GM18498 (cell line): ENCODE measurements around the gene TSBP1.
A peak's percentile ranks its signal among the peaks of the same experiment; 100 is the strongest.

Source experiments
- ATAC-seq: cut with Tn5 transposase; IDR thresholded peaks from one replicate; pipeline ENCODE4 v1.9.1; 2021; ENCODE audit warnings: mild to moderate bottlenecking, moderate library complexity; ENCODE audit not compliant: unreplicated experiment

TSBP1 gene, protein sequence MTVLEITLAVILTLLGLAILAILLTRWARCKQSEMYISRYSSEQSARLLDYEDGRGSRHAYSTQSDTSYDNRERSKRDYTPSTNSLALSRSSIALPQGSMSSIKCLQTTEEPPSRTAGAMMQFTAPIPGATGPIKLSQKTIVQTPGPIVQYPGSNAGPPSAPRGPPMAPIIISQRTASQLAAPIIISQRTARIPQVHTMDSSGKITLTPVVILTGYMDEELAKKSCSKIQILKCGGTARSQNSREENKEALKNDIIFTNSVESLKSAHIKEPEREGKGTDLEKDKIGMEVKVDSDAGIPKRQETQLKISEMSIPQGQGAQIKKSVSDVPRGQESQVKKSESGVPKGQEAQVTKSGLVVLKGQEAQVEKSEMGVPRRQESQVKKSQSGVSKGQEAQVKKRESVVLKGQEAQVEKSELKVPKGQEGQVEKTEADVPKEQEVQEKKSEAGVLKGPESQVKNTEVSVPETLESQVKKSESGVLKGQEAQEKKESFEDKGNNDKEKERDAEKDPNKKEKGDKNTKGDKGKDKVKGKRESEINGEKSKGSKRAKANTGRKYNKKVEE

DNA sequence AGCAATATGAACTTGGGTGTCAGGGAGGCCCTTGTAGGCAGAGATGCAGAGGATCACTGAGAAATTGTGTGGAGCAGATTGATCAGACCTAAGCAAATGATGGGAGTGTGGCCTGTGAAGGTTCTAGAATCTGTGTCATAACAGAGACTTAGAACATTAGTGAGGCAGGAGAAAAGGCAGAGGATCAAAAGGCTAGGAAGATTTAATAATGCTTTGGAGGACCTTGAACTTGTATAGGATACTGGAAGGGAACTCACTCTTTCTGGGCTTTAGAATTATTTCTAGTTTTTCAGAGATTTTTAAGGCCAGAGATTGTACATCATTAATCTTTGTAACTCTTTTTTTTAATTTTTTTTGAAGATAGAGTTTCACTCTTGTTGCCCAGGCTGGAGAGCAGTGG, at the start of gene TSBP1:
Gene TSBP1 (minus strand): TSS at position 101 of the 400 bp plus-strand sequence. CDS start 197 bp downstream, outside the sequence.
- ATAC-seq, result no peak

DNA sequence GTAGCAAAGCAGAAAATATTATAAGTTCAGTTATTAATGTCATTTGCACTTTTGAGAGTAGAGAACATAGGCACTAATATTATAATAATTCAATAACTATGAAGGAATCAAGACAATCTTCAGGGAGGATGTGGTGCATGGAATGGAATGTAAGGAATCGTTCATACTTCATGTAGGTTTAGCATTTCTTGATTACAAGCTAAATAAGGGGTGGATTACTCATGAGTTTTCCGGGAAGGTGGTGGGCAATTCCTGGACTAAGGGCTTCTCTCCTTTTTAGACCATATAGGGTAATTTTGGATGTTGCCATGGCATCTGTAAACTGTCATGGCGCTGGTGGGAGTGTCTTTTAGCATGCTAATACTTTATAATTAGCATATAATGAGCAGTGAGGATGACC, 44.3 kb upstream of the TSBP1 start:
- ATAC-seq, result no peak

DNA sequence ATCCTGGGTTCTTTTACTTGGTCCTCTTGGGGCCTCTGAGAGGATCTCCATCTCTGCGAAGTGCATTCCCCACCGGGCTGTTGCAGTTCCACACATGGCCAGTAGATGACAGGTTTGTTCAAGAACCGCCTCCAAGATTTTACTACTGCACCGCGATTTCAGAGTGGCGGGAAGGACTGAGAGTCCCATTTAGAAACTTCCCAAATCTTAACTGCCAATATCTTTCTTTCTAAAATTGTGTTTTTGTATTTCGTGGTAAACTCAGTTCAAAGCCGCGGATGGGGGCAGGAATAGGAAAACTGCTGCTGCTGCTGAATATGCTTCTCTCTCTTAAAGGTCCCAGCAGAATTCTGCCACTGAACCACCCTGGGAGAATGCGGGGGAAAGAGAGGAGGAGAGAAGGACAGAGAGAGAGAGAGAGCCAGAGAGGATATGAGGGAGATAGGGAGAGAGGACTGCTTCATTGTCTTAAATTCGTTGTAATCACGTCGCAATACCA, 43.9 kb upstream of the TSBP1 start:
- ATAC-seq, result no peak

DNA sequence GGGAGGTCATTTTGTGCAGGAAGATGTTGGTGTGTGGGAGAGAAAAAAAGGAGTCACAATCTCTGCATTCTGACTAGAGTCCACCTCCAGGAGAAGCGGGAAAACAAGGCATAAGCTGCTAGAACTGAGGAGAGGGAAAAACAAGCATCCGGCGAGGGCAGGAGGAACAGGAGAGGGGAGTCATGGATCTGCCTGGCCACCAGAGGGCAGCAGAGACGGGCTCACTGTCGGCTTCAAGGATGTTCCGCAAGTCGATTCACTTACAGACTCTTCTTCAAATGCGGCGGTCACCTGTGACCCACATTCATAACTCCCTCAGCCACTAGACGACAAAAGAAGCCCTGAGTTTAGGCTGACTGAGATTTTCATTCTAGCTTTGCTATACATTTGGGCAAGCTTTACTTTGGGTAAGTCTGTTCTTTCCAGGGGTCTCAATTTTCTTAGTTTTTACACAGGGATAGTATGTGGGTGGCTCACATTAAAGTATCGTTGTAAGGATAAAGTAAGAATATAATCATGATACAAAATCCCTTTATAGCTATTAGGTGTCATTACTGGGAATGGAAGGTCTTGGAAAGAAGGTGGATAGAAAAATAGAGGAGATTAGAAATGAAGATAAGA, 41.8 kb upstream of the TSBP1 start:
- ATAC-seq, result peak; percentile 61

DNA sequence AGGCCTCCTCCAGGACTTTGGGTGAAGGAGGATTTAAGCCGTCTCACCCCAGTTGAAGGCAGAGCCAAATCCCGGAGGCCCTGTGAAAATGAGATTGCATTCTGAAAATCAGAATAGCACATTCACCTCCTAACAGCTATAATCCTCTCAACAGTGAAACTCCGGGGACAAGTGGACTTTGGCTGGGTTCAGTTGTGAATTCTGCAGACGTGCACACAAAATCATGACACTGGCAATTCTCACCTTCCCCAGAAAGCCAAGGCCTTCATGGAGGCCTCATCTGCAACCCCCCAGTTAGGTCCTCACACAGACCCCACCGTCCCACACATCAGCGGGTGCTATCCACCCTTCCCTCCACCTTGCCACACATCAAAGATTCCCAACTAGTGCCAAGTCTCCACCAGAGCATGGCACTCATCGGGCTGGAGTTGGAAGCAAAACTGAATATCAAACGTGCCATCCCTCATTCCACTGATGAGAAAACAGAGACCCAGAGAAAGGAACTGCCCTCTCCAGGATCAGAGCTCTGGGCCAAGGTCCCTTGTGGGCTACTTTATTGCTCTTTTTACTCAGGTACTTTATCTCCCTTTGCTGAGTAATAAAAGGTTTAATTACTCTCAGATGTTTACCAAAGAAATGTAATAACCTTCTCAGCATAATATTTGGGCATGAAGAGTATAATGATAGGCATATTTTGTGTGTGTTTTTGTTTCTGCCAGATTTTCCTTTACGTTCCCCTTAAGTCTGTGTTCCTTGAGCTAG, 40.0 kb upstream of the TSBP1 start:
- no peak for ATAC-seq

DNA sequence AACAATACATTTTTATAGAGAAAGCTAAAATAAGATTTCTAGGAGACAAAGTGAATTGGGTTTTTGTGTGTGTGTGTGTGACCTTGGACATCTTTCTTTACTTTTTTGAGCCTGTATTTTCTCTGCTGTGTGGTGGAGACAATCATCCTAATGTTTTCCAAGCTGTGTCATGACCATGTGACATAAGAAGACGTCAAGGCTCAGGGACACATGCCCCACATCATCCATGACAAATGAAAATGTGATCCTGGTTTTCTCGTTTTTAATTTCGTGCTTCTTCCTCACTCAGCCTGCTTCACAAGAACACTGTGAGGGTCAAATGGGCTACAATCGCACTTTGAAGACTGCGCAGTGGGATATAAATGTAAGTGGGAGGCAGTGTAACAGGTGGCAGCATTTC, 39.2 kb upstream of the TSBP1 start:
- ATAC-seq, result no peak

DNA sequence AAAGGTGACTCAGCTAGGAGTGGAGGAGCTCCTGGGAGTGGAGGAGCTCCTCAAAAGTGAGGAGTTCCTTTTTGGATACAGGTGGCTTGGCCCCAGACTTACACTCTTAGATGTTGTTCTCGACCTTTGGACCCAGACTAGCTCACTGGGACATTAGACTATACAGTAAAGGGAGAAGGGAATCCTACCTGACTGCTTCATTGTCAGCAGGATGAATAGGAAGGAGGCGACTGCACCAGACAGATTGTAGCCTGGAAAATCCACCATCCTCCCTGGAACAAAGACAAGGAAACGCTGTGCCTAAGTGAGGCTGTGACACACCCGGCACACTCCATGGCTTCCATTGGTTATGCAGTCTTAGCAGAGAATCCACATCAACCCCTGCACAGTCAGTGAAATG, 35.2 kb upstream of the TSBP1 start, which contains the start of gene BTNL2:
Gene BTNL2 (minus strand): TSS at position 325 of the 400 bp plus-strand sequence. CDS start 58 bp downstream, at position 267.
- ATAC-seq, result no peak

DNA sequence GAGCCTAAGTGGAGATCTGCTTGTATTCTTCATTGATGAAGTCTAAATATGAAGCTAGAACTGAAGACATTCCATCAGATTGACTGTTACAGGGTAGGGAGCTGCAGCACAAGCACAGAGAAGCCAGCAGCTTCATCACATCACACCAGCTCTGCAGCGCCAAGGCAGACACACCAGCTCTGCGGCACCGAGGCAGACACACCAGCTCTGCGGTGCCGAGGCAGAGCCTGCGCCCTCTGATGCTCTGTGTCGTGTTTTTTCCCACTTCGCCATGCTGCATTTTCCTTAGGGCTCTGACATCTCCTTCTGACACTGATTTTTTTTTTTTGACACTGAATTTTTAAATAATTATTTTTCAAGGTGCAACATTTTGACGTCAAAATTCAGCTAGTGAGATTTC, 34.5 kb upstream of the TSBP1 start:
- no peak for ATAC-seq

DNA sequence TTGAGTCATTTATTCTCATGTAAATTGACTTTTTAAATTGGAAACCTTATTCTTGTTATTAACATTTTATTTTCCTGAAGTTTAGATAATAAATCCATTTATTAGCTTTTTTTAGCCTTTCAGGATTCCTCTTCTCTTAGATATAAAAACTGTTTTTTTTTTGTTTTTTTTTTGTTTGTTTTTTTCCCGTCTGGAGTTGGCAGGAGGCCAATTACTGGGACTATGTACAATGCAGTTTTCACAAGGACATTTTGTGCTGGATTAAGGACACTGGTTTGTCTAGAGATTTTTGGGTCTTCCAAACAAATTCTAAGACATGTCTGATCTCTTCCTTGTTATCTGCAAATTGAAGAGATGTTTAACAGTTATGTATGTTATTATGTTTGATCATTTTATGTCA, 34.0 kb upstream of the TSBP1 start:
- no peak for ATAC-seq

DNA sequence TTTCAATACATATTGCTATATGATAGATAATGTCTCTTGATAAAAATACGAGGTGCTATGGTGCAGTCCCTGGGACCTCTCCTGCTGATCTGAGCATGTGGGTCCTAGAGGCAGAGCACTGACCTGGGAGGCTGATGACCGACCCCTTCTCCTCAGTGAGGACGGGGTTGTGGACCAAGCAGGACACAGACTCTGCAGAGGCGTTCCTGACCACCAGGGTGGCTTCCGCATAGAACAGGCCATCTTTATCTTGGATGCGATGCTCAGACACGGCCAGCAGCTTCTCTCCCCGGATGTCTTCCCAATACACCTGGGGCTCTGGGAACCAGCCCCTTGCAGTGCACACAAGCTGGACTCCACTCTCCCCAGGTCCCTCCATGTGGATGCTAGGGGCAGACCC, 31.1 kb upstream of the TSBP1 start:
- ATAC-seq, result no peak

DNA sequence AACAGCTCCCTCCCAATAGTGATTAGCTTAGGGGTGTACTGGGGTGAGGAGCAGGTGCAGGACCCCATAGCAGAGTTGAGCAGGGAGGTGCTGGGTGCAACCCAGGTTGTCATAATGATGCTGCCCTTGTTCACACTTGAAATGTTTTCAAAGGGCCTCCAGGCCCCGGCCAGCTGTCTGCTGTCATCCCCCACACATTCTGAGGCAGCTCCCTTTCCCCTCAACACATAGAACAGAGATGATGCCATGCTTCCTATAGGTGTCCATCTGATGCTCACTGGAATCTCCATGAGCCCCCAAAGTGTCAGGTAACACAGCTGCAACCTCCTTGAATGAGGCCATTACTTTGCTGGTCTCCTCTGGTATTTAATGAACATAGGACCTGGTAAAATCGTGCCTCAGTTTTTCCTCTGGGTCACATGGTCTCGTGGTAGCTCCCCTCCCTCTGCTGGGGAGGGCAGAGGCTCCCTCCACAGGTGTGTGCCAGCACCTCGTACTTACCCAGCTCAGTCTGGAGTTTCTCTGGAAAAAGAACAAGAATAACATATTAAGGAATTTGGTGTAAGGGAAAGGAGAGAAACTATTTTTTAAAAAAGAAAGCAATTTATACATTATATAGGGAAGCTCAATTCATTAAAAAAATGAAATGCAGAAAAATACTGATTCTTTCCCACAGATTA, 29.7 kb upstream of the TSBP1 start:
- ATAC-seq, result no peak

DNA sequence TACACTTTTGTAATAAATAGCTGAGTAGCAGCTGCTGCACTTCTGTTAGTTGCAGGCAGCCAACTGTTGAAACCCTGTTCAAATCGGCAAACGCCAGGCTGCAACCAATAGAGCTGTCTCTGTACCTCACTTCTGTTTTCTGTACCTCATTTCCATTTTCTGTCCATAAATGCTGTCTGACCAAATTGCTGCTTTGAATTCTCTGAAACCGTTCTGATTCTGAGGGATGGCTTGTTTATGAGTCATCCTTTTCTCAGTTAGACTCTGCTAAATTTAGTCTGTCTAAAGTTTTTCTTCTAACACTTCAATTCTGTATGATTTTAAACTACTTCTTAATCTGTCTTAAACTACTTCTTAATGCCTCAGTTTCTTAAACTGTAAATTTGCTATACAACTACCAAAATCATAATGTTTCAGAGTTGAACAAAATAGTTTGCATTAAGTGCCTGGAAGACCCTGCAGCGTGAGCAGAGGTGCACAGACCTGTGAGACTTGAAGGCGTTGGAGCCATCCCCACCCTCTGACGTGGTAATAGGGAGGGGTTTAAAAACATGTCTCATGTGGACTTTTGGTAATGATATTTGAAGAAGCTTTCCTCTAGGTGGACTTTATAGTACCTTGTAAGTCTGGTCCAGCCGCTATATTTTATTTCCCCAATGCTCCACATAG, 25.7 kb upstream of the TSBP1 start:
- ATAC-seq, result peak; percentile 85

DNA sequence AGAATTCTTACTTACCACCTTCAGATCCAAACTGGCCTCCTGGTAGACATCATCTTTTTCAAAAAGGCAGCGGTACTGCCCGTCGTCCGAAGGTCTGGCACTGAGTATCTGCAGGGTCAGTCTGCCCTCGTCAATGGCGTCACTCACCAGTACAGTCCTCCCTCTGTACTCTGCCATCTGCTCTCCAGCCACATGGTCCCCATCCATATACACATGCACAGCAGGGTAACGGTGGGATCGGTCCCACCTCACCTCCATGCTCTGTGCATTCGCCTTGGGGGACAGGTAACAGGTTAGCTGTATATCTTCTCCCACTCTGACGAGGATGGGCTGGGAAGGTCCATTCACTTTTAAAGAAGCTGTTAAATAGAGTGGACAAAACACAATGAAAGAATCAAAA, 24.3 kb upstream of the TSBP1 start:
- no peak for ATAC-seq

DNA sequence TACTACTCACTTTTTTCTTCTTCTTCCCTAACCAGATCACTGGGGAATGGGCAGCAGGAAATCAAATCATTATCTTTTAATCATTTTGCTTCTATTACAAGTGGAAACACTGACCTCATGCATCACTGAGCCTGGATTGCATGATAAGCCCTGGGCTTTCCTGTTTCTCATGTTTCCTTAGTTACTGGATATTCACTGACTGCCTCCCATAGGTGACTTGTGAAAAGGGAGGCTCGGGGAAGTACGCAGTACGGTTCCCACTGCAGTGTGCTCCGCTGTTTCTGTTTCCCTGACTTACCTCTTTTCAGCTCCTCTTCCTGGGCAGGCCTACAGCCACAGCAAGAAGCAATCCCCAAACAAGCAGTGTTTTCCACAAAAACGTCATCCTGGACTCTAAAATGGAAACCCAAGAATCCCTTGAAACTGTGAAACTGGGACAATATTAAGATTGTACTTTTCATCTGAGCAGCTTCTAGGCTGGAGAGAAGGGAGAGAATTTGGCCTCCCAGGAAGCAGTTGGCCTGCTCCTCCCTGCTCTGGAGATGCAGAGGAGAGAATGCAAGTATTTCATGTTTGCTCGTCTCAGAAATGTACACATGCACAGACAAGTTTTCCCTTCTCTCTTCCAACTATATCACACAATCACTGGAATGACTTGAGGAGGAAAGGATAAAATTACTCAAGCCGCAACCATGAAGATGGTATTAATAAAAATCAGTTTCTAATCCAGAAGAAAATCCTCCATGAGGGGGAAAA, 22.1 kb upstream of the TSBP1 start:
- no peak for ATAC-seq

DNA sequence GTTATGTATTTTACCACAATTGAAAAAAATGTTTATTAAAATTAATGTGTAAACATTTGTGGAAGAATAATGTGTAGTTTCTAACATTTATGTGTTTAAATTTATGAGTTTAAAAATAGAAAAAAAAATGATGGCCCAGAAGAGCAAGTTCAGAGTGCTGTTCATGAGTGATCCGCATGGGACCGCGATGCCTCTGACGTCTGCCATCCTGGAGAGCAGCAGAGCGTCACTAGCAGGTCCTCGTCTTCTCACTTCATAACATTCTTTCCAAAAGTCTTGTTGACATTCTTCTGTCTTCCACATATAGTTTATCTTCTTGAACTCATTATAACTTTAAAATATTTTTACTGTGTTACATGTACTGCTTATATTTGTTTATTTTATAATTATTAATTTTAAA, 19.8 kb upstream of the TSBP1 start:
- no peak for ATAC-seq

DNA sequence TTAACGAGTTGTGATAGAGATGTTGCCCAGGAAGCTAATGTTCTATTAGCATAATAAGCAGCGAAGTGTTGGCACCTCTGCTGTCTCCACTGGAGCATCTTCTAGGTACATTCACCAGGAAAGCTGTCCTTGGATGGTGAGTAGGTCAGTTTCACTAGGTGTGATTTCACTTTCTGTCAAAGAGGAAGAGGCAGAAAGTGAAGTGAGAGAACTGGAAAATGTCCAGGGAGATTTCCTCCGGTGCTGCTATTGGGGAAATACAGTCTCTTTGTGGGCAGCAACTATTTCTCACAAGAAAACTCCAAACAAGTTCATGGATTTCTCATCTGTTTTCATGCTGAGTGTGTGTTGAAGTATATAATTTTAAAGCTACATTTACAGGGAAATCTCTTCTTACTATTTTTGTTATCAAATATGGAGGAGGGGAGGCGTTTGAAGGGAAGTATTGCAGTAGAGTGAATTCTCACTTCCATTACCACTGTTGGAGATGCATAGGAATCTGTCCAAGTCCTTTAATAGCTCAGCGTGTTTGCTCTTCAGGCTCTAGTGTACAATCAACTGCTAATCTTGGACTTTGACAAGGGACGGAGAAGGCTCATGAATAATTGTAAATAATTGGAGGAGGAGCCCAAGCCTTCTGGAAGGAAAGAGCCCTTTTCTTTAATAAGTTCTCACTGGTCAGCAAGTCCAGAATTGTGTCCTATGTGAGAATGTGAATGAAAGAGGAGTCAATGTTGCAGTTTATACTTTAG, 16.1 kb upstream of the TSBP1 start:
- no peak for ATAC-seq

DNA sequence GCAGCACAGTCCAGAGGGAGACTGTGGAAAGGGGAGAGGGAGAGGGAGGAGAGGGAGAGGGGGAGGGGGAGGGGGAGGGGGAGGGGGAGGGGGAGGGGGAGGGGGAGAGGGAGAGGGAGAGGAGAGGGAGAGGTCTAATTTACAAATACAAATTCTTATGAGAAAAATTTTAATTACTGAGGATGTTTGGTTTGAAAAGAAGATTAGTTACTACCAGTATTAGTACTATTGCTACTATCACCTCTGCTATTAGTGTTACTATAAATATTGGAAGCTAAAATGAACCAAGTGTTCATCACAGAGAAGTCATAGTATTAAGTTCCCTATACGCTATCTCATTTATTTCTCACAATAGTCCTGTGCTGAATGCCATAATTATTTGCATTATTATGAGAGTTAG, 14.3 kb upstream of the TSBP1 start:
- no peak for ATAC-seq

DNA sequence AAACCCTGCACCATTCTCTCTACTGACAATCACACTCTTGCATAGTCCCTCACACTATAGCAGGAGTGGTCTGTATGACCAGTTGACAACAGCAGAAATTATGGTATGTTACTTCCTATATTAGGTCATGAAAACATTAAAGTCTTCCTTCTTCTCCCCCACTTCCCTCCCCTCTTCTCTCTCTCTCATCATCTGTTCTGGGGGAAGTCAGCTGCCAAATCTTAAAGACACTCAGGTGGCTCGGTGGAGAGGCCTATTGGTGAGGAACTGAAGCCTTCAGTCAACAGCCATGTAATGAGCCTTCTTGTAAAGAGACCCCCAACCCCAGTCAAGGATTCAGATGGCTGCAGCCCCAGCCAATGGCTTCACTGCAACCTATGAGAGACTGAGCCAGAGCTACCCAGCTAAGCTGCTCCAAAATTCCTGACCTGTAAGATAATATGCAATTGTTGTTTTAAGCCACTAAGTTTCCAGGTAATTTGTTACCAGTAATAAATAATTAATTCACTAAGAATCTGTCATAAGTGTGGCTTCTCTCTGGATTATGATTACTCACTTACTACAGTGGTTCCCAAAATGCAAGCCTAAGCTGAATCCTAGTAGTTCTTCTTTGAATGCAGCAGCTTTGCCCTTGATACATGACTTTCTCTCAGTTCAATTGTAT, 11.2 kb upstream of the TSBP1 start:
- no peak for ATAC-seq
